Right lobe of liver (tissue), 4 donors: ENCODE data around the gene STK11.

Source experiments
- CTCF ChIP-seq, 4 donors: fragments of 200-600 bp in 3 of 4; fragments of 450-650 bp in 1 of 4; IDR thresholded peaks; one replicate each; pipeline versions ENCODE4 v1.5.1 to v1.8.0; 2016 to 2022; ENCODE audit warnings: antibody characterized with exemption in 4 of 4, mild to moderate bottlenecking in 2 of 4
- POLR2A ChIP-seq: fragments of 450-650 bp; IDR thresholded peaks from one replicate; pipeline ENCODE4 v1.6.1; 2017; ENCODE audit warnings: antibody characterized with exemption, mild to moderate bottlenecking
- donor health status: DM: no; HTN: no; CAD: no.
- donor health status: DM: no; HTN: no; CAD: no.
- donor health status: DM: no; HTN: yes; CAD: no.

GRCh38 chr19:1251330-1252220 is 46.0 kb downstream of the STK11 start:
- peak; percentile 24 for TF ChIP-seq POLR2A
- TF ChIP-seq CTCF (IDR thresholded peaks at IDR 0.05): no peak
